ENCODE data around the gene NOLC1. TPM values are rescaled to one million over a fixed set of nuclear protein-coding genes. Genes with fewer than 3 reads are reported as not detected.

The NOLC1 gene
- total and polyA plus RNA-seq, 2 of the 13 experiments (the other 11 are each of a cell fraction or from before 2014, with no cell fraction given): 50.6 to 81.0 TPM

DNA sequence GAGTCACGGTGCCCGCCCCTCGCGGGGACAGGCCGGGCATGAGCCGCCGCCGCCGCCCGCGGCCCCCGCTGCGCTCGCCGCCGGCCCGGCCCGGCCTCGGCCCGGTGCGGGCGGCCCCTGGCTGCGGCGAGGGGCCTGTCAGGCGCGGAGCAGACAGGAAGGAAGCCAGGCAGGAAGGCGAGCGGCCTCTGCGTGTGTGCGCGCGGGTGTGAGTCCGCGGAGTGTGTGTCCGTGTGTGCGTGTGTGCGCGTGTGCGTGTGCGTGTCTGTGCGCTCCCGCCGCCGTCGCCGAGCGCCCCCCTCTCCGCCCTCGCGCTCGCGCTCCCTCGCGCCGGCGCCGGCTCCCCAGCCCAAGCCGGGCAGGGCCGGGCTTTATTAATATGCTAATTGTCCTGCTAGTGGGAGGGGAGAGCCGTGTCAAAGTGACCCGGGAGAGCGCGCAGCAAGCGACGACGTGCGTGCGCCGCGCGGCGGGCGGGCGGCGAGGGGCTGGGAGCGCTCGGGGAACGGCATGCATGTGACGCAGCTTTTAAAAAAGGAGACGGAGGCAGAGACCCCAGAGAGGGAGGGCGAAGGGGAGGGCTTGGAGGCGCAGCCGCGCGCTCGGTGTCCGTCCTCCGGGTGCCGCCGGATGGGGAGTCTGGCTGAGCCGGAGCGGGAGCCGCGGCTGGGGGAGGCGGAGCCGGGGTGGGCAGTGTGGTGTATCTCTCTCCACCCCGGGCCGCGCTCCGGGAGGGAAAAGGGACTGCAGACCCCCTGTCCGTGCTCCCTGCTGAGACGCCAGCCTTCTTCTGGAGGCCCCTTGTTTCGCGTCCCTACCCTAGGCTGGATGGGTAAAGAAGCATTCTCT lies 31.8 kb upstream of the NOLC1 start, which contains the start of gene LDB1 (continued):
- TF ChIP-seq DMAP1 (CRISPR knock-in tag; IDR thresholded peaks at IDR 0.05) (0 out of 2 replicates have a peak, but pooled peaks have one; percentile 18), TCF7 (IDR thresholded peaks at IDR 0.05; ENCODE audit: low read depth) (no peak), ADNP (CRISPR knock-in tag; IDR thresholded peaks at IDR 0.05) (no peak), TCF7L2 (IDR thresholded peaks at IDR 0.05; ENCODE audit: low read depth, low read length) (no peak), MIXL1 (CRISPR knock-in tag; IDR thresholded peaks at IDR 0.05) (no peak), ZNF878 (CRISPR knock-in tag; IDR thresholded peaks at IDR 0.05) (no peak), ZNF12 (CRISPR knock-in tag; IDR thresholded peaks at IDR 0.05) (no peak), ZNF747 (CRISPR knock-in tag; IDR thresholded peaks at IDR 0.05; ENCODE audit: borderline replicate concordance) (no peak), KLF16 (CRISPR knock-in tag; IDR thresholded peaks at IDR 0.05) (no peak), ZFX (CRISPR knock-in tag; IDR thresholded peaks at IDR 0.05; ENCODE audit: low read depth) (peak; percentile 74), ATM (IDR thresholded peaks at IDR 0.05; ENCODE audit: borderline replicate concordance) (no peak), ZNF136 (CRISPR knock-in tag; IDR thresholded peaks at IDR 0.05; ENCODE audit: low read depth) (no peak), ZNF563 (CRISPR knock-in tag; IDR thresholded peaks at IDR 0.05) (peak; percentile 83; the same call in 1 of the 2 replicates), ZBTB38 (CRISPR knock-in tag; IDR thresholded peaks at IDR 0.05) (peak; percentile 33; the same call in 1 of the 2 replicates), SRSF1 (optimal IDR thresholded peaks at IDR 0.05; ENCODE audit: low read depth, low read length) (no peak), DPF2 (CRISPR knock-in tag; IDR thresholded peaks at IDR 0.05; ENCODE audit: borderline replicate concordance, low read depth) (no peak), SP1 (IDR thresholded peaks at IDR 0.05) (no peak), SP1 (CRISPR knock-in tag; IDR thresholded peaks at IDR 0.05) (no peak; the same call in 1 of the 2 replicates), RBAK (CRISPR knock-in tag; IDR thresholded peaks at IDR 0.05) (no peak), ZNF768 (CRISPR knock-in tag; IDR thresholded peaks at IDR 0.05) (no peak; the same call in 1 of the 2 replicates), MBD4 (IDR thresholded peaks at IDR 0.05; ENCODE audit: borderline replicate concordance, low read length) (no peak), ZNF543 (CRISPR knock-in tag; IDR thresholded peaks at IDR 0.05) (no peak), FOSL1 (CRISPR knock-in tag; IDR thresholded peaks at IDR 0.05; ENCODE audit: borderline replicate concordance) (no peak), ZNF660 (CRISPR knock-in tag; IDR thresholded peaks at IDR 0.05; ENCODE audit: borderline replicate concordance, low read depth) (no peak)
- TF ChIP-seq, protein P1, sequence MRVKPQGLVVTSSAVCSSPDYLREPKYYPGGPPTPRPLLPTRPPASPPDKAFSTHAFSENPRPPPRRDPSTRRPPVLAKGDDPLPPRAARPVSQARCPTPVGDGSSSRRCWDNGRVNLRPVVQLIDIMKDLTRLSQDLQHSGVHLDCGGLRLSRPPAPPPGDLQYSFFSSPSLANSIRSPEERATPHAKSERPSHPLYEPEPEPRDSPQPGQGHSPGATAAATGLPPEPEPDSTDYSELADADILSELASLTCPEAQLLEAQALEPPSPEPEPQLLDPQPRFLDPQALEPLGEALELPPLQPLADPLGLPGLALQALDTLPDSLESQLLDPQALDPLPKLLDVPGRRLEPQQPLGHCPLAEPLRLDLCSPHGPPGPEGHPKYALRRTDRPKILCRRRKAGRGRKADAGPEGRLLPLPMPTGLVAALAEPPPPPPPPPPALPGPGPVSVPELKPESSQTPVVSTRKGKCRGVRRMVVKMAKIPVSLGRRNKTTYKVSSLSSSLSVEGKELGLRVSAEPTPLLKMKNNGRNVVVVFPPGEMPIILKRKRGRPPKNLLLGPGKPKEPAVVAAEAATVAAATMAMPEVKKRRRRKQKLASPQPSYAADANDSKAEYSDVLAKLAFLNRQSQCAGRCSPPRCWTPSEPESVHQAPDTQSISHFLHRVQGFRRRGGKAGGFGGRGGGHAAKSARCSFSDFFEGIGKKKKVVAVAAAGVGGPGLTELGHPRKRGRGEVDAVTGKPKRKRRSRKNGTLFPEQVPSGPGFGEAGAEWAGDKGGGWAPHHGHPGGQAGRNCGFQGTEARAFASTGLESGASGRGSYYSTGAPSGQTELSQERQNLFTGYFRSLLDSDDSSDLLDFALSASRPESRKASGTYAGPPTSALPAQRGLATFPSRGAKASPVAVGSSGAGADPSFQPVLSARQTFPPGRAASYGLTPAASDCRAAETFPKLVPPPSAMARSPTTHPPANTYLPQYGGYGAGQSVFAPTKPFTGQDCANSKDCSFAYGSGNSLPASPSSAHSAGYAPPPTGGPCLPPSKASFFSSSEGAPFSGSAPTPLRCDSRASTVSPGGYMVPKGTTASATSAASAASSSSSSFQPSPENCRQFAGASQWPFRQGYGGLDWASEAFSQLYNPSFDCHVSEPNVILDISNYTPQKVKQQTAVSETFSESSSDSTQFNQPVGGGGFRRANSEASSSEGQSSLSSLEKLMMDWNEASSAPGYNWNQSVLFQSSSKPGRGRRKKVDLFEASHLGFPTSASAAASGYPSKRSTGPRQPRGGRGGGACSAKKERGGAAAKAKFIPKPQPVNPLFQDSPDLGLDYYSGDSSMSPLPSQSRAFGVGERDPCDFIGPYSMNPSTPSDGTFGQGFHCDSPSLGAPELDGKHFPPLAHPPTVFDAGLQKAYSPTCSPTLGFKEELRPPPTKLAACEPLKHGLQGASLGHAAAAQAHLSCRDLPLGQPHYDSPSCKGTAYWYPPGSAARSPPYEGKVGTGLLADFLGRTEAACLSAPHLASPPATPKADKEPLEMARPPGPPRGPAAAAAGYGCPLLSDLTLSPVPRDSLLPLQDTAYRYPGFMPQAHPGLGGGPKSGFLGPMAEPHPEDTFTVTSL (CRISPR knock-in tag; IDR thresholded peaks at IDR 0.05; ENCODE audit: borderline replicate concordance): no peak
- TF ChIP-seq, protein P2, sequence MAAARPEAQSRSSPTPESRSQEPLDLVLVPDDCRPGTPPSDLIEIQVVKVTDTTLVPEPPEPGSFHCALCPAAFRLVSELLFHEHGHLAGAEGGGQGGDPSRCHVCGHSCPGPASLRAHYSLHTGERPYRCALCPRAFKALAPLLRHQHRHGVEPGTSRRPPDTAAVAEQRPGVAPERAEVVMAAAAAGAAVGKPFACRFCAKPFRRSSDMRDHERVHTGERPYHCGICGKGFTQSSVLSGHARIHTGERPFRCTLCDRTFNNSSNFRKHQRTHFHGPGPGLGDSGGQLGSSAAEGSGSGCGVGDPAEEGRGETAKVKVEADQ (CRISPR knock-in tag; IDR thresholded peaks at IDR 0.05; ENCODE audit: borderline replicate concordance): 0 out of 2 replicates have a peak, but pooled peaks have one; percentile 68

All from HepG2 (cell line).